ENCODE results near the gene FRK.

FRK gene

DNA sequence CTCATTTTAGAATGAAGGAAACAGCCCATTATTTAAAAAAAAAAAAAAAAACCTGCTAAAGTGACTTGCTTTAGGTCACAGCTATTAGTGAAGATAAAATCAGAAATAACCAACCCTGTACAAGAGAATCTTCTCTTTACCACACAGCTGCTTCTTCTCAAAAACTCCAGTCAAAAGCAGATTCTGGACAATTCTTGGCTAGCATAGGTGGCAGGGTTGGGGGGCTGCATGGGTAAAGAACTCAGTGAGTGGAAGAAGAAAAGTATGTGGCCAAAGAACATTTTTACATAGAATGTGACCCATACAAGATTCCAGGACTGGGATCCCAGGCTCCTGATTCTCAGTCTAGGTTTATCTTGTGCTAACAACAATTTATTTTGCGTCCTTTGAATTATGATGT lies 9.4 kb upstream of the FRK start:
- ChIA-PET CTCF (interaction anchor here (0.5 to 1.8 kb wide), 7 partner anchors 9 to 1157 kb away, joined by 3 to 8 read pairs (median 4); partner anchors contain the start of gene FRK), POLR2A (no interaction called here)

DNA sequence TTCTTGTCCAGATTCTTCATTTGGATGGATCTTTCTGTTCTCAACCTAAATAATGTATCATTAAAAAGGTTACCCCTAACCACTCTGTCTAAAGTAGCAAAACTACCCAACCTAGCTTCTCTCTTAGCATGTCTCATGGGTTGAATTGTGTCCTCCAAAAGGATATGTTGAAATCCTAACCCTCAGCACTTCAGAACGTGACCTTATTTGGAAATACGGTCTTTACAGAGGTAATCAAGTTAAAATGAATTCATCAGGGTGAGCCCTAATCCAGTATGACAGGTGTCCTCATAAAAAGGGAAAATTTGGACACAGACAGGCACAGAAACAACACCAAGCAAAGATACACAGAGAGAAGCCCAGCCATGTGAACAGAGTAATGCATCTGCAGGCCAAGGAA lies 6.1 kb upstream of the FRK start:
- ChIA-PET CTCF (interaction anchor here (0.7 to 1.5 kb wide), 2 partner anchors 14 to 82 kb away, joined by 4 to 6 read pairs; no protein-coding TSS in a partner anchor), POLR2A (no interaction called here)
- H3K4me3 ChIP-seq (ENCODE audit: low read depth, low read length) = no peak overlapping the region
- H3K4me1 ChIP-seq (ENCODE audit: control insufficient read depth, insufficient read depth, low read length) = no peaks in the 10 kb centered on the region
- no peak overlapping the region for H3K27ac ChIP-seq (ENCODE audit: extremely low read depth, low read depth, low read length)
- H3K36me3 ChIP-seq (ENCODE audit: control insufficient read depth in 2 of 2, insufficient read depth in 1 of 2, low read length in 2 of 2) = no peaks in the 10 kb centered on the region
- H3K9me3 ChIP-seq (ENCODE audit: control insufficient read depth, insufficient read depth, low read depth, low read length) = no peaks in the 10 kb centered on the region
- TF ChIP-seq ZSCAN5A (tag by site-specific recombination; IDR thresholded peaks at IDR 0.05) (no peak), SCRT1 (tag by site-specific recombination; IDR thresholded peaks at IDR 0.05; ENCODE audit: borderline replicate concordance) (no peak), YY1 (tag by site-specific recombination; IDR thresholded peaks at IDR 0.05) (no peak), BCL11B (tag by site-specific recombination; IDR thresholded peaks at IDR 0.05; ENCODE audit: low read depth) (no peak), ZNF202 (tag by site-specific recombination; IDR thresholded peaks at IDR 0.05; ENCODE audit: borderline replicate concordance) (no peak), ZNF530 (tag by site-specific recombination; IDR thresholded peaks at IDR 0.05; ENCODE audit: low read depth) (no peak), ZNF324 (tag by site-specific recombination; IDR thresholded peaks at IDR 0.05) (no peak), ZNF114 (tag by site-specific recombination; IDR thresholded peaks at IDR 0.05) (no peak), ZNF654 (tag by site-specific recombination; IDR thresholded peaks at IDR 0.05; ENCODE audit: low read depth) (no peak), ZNF157 (tag by site-specific recombination; IDR thresholded peaks at IDR 0.05) (no peak), MZF1 (tag by site-specific recombination; IDR thresholded peaks at IDR 0.05; ENCODE audit: borderline replicate concordance) (no peak), ZNF416 (tag by site-specific recombination; IDR thresholded peaks at IDR 0.05) (no peak), ZNF785 (tag by site-specific recombination; IDR thresholded peaks at IDR 0.05) (no peak), YY2 (tag by site-specific recombination; IDR thresholded peaks at IDR 0.05) (no peak), SP2 (tag by site-specific recombination; IDR thresholded peaks at IDR 0.05) (no peak)
- TF ChIP-seq, protein P1, sequence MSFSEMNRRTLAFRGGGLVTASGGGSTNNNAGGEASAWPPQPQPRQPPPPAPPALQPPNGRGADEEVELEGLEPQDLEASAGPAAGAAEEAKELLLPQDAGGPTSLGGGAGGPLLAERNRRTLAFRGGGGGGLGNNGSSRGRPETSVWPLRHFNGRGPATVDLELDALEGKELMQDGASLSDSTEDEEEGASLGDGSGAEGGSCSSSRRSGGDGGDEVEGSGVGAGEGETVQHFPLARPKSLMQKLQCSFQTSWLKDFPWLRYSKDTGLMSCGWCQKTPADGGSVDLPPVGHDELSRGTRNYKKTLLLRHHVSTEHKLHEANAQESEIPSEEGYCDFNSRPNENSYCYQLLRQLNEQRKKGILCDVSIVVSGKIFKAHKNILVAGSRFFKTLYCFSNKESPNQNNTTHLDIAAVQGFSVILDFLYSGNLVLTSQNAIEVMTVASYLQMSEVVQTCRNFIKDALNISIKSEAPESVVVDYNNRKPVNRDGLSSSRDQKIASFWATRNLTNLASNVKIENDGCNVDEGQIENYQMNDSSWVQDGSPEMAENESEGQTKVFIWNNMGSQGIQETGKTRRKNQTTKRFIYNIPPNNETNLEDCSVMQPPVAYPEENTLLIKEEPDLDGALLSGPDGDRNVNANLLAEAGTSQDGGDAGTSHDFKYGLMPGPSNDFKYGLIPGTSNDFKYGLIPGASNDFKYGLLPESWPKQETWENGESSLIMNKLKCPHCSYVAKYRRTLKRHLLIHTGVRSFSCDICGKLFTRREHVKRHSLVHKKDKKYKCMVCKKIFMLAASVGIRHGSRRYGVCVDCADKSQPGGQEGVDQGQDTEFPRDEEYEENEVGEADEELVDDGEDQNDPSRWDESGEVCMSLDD (tag by site-specific recombination; IDR thresholded peaks at IDR 0.05) = no peak

More for the DNA sequence above, 9.4 kb upstream of the FRK start:
- no peaks in the 10 kb centered on the region for H3K9me3 ChIP-seq (ENCODE audit: control insufficient read depth, insufficient read depth, low read depth, low read length)
- H3K36me3 ChIP-seq (ENCODE audit: control insufficient read depth in 2 of 2, insufficient read depth in 1 of 2, low read length in 2 of 2) = no peaks in the 10 kb centered on the region
- no peak overlapping the region for H3K4me3 ChIP-seq (ENCODE audit: low read depth, low read length)
- peaks cover 7% of the 10 kb centered on the region; the same call in 1 of the 2 replicates for H3K4me1 ChIP-seq (ENCODE audit: control insufficient read depth, insufficient read depth, low read length)
- TF ChIP-seq ZNF585B (tag by site-specific recombination; IDR thresholded peaks at IDR 0.05) = no peak
- TF ChIP-seq, protein P2, sequence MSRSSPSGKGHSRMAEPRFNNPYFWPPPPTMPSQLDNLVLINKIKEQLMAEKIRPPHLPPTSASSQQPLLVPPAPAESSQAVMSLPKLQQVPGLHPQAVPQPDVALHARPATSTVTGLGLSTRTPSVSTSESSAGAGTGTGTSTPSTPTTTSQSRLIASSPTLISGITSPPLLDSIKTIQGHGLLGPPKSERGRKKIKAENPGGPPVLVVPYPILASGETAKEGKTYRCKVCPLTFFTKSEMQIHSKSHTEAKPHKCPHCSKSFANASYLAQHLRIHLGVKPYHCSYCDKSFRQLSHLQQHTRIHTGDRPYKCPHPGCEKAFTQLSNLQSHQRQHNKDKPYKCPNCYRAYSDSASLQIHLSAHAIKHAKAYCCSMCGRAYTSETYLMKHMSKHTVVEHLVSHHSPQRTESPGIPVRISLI (tag by site-specific recombination; IDR thresholded peaks at IDR 0.05) = no peak
- TF ChIP-seq PRDM1 (tag by site-specific recombination; IDR thresholded peaks at IDR 0.05) = no peak
- TF ChIP-seq ZNF518A (tag by site-specific recombination; conservative IDR thresholded peaks at IDR 0.05; ENCODE audit: low read depth) = no peak
- no peak for TF ChIP-seq GLIS1 (tag by site-specific recombination; IDR thresholded peaks at IDR 0.05)
- TF ChIP-seq ZNF274 (IDR thresholded peaks at IDR 0.05; ENCODE audit: low read length) = no peak
- TF ChIP-seq ZNF274 (tag by site-specific recombination; IDR thresholded peaks at IDR 0.05; ENCODE audit: borderline replicate concordance) = no peak
- TF ChIP-seq ZBTB8A (tag by site-specific recombination; IDR thresholded peaks at IDR 0.05) = no peak
- H3K27ac ChIP-seq (ENCODE audit: extremely low read depth, low read depth, low read length) = no peak overlapping the region

Data from HEK293 (cell line).